Measurements from ENCODE around the gene SDHAF3.
"Not testable (repeated sequence)": the region's sequence is repeated elsewhere in the genome, so short reads cannot be mapped to it uniquely, and the experiment has no call there.

SDHAF3 gene

DNA sequence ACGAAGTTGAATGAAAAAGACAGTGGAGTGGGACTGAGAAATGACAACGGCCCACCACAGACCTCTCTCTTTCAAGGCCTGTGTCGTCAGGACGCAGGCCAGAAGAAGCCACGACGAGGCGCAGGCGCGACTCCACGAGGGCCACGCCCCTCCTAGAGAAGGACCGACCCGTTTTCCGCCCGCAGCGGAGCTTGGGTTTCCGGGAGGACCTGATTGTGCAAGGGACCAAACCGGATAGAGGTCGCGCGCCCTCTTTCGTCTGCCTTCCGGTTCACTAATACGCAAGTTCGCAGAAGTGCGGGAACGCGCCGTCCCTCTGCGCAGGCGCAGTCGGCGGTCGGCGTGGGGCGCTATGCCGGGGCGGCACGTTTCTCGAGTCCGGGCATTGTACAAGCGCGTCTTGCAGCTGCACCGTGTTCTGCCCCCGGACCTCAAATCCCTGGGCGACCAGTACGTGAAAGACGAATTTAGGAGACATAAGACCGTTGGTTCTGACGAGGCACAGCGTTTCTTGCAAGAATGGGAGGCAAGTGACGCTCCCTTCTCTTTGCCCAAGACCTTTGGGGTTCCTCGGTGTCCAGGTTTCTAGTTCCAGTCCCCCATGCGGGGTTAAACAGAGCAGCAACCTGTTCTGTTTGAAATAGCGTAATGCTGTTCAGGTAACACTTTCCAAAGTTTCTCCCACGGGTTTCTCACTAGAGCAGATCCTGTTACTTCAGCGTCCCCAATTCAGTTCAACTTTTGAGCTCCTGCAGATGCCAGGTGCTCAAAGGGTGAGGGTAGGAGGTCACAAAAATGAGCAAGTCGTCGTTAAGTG lies at the start of gene SDHAF3:
Gene SDHAF3 (plus strand): TSS at position 327 of the 817 bp plus-strand sequence. CDS start 26 bp downstream, at position 353.
- DNase-seq, result peak; percentile 97 to 98

- DNase-seq, result not testable (repeated sequence)
These were observed 45.5 kb upstream of the SDHAF3 start for GRCh38 chr7:97072025-97072424.

GRCh38 chr7:97075928-97076327 lies 41.6 kb upstream of the SDHAF3 start:
- no peak for DNase-seq

- no peak for DNase-seq
These were observed 39.2 kb upstream of the SDHAF3 start for GRCh38 chr7:97078023-97078969.

GRCh38 chr7:97079300-97079699 lies 38.2 kb upstream of the SDHAF3 start:
- no peak for DNase-seq

- DNase-seq, result no peak
These were observed 35.8 kb upstream of the SDHAF3 start for GRCh38 chr7:97081521-97082300.

- no peak for DNase-seq
These were observed 29.1 kb upstream of the SDHAF3 start for GRCh38 chr7:97088364-97088763.

DNA sequence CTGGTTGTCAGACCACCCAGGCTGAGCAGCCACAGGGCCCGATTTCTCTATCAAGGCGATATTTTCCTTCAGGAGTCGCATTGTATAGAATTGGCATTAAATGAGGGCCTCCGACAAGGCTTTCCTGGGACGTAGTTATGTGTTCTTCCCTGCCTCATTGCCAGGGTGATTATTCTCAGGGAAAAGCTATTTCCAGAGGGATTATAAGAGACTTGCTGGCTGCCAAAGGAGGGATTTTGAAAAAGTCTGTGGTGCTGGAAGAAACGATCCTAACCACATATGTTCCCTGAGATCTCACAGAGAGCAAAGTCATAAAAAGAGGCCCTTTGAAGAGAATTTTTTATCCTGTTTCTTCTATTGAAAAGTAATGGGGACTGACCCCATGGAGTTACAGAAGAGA lies 27.7 kb upstream of the SDHAF3 start:
- DNase-seq, result no peak

- DNase-seq, result no peak
These were observed 26.6 kb upstream of the SDHAF3 start for GRCh38 chr7:97090761-97091353.

DNA sequence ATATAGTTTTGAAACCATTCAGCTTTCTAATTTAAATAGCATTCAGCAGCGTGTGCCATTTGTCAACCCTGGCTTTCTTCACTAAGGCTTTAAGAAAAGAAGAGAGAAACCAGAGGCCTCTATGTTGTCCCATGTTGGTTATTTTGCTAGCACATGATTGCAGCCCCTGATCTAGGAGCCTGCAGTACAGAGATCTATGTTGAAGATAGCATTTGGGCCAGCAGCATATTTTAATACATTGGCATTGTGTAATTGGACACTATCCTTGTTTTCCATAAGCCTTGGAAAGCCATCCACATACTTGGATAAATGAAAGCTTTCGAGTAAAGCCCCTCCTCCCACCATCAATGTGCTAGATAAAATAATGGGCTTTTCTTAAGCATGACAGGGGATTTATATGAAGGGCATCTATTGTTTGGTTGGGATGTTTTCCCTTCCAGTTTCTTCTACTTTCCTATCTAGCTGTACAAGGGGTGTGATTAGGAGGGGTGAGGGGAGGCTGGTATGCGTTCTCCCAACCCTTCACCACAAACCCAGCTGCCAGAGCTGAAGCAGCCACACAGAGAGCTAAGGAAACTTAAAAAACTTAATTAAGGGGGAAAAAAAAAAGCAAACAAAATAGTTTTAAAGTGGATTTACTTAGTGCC lies 23.1 kb upstream of the SDHAF3 start:
- DNase-seq, result no peak

DNA sequence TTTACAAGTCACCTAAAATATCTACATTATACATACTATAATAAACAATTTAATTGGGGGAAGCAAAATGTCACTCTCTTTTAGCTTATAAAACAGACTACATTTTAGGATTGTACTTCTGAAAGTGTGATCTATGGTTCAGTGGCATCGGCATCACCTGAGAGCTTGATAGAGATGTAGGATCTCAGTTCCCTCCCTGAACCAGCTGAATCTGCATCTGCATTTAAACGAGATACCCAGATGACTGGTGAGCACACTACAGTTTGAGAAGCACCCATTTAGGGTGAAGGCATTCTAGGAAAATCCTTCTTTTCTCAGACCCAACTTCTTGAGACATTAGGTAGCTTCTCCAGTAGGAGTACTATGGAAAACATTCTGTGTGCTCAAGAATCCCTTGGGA lies 21.5 kb upstream of the SDHAF3 start:
- DNase-seq, result no peak

DNA sequence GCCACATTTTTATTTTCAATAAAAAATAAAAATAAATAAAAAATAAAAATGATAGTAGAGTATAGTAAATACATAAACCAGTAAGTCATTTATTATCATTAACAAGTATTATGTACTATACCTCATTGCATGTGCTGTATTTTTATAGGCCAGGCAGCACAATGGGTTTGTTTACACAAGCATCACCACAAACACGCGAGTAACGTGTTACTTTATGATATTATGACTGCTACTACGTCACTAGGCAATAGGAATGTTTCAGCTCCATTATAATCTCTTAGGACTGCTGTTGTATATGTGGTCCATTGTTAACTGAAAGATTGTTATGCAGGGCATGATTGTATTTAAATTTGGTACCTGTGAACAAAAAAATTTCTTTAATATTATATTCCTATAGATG lies 20.8 kb upstream of the SDHAF3 start:
- DNase-seq, result no peak

DNA sequence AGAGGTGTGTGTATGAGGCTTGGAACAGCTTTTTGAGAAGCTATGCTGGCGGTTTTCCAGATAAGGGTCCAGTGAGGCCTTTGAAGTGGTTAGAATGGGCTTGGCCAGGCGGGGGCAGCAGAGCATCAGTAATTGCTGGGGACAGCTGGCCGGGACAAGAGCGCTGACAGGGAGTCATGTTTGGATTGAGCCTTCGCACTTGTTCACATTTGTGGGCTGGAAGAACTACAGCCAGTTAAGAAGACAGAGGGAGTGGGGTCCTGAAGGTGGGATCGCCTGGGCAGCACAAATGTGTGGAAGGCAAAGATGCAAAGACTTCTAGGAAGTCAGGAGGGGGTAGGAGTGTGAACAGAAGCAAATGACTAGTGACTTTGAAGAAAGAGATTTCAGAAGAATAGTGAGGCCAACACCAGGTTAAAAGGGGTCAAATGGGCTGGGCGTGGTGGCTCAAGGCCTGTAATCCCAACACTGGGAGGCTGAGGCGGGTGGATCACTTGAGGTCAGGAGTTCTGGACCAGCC lies 12.7 kb upstream of the SDHAF3 start:
- DNase-seq, result peak; percentile 48 to 51

DNA sequence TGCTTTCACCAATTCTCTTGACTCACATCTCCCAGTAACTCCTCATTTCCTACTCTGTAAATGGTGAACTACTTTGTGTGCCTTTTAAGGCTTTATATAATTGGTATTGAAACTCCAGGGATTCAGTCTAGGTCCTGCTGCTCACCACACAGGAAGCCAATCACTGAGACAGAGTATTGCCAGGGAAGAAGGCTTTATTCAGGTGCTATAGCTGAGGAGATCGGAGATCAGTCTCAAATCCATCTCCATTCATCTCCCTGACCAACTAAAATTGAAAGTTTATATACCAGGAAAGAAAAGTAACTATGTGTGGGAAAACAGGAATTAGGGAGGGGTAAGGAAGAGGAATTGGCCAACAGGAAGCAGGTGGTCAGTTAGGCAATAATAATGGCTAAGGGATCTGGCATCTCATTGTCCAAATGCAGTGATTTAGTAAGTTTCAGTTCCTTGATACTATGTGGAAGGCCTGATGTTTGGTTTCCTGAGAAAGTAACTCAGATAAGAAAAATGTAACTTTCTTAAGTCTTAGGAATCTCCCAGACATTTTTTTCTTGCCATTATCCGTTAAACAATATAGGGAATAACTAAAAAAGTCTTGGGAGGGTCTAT lies 10.2 kb upstream of the SDHAF3 start:
- no peak for DNase-seq

GRCh38 chr7:97116308-97116707 lies 1.2 kb upstream of the SDHAF3 start:
- no peak for DNase-seq

- DNase-seq, result no peak
These were observed 495 bp upstream of the SDHAF3 start for GRCh38 chr7:97117035-97117371.

DNA sequence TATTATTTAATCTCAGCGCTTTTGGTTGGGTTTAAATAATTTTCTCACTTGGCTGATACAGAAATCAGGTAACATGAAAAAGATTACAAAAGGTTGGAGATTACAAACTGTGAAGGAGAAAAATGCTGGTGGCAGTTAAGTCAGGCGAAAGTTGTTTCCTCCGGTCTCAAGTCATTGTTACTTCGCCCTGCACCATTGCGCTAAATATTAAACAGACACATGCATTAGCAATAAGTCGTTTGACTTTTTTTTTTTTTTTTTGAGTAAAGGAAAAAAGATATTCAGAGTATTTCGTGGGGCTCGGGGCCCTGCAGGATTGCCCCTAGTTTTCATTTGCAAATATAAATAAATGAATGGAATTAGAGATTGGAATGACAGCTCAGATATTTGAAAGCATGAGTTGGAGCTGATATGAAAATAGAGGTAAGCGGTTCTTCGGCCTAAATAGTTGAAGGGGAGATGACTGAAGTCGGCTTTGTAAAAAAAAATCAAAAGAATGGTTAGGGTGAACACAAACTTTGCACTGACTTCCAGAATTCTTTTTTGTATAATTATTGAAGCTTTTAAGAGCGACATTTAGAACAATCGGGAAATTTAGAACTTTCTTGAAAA lies 914 bp downstream of the SDHAF3 start:
- DNase-seq, result no peak

DNA sequence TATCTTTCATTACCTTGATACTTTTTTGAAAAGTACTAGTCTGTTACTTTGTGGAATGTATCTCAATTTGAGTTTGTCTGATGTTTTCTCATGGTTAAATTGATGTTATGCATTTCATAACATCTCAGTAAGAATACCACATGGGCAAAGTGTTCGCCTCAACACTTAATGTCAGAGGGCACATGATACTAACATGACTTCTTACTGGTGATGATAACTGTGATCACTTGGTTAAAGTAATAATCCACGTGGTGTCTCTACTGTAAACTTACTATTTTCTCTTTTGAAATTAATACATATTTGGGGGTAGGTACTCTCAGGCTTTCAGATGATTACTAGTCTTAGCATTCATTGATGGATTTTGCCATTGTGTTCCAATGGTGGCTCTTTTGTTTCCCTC lies 2.2 kb downstream of the SDHAF3 start:
- no peak for DNase-seq

DNA sequence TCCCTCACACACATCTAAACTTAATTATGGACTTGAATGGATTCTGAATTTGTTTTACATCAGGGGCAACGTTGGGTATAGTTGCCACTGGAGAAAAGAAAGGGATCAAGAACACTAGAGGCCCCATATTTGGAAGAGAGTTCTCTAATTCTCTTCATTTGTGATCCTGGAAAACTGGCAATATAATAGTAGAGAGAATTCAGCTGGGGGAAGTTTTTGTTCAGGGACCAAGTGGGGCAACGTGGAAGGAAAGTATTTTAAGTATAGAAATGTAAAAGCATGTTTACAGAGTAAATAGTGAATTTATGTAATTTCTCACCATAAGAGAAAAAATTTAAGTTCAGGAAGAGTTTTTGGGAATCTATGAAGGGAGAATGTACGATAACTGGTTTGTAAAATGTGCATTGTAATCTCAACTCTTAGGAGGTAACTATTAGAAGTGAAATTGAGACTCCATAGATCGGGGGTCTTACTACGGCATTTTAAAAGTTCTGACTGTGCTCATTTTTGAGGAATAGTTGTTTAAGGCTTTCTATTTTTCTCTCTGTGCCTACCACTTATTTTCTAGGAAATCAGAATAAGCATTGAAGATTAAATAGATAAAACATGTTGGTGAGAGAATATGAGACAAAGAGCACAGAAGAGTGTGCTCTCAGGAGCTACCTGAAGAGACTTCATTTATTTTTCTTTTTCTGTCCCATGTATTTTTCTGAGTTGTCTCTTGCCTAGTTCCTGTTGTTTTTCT lies 3.4 kb downstream of the SDHAF3 start:
- DNase-seq, result no peak

GRCh38 chr7:97123115-97123514 lies 5.6 kb downstream of the SDHAF3 start:
- DNase-seq, result not testable (repeated sequence)

All from activated CD4-positive, alpha-beta T cell treated with anti-CD3 and anti-CD28 coated beads, Interleukin-2, amount 50 U/mL, for 4 hours (primary cell).